SK-N-SH (cell line): ENCODE data around the gene CENPP. TPM values are rescaled to one million over a fixed set of nuclear protein-coding genes. Genes with fewer than 3 reads are reported as not detected.

Experiments
- CTCF ChIA-PET: fragments of 300-600, 350-600 bp; formaldehyde crosslinking; extraction: SDS; loops from one replicate; lab custom pipeline; 2021; lab: Yijun Ruan, JAX
- POLR2A ChIA-PET: fragments of 350-600 bp; sonication (Branson Sonifier 250); formaldehyde crosslinking; extraction: SDS; loops from one replicate; lab custom pipeline; 2020; ENCODE audit warnings: antibody characterized with exemption, inconsistent platforms; lab: Yijun Ruan, JAX
- DNase-seq: peaks from one replicate; pipeline ENCODE4 v3.0.0; 2012
- H2AFZ ChIP-seq: fragments of 200-600 bp; sonication (generic); 2 replicates; pipeline ENCODE4 v1.8.1; 2016; ENCODE audit warnings: antibody characterized with exemption, mild to moderate bottlenecking, low read depth
- H3F3A ChIP-seq: fragments of 200-600 bp; sonication (generic); replicated peaks from 2 replicates; pipeline ENCODE3; 2016; ENCODE audit warnings: antibody characterized with exemption, mild to moderate bottlenecking; ENCODE audit not compliant: insufficient read depth
- H3K27ac ChIP-seq, 2 experiments: fragments of 200-500 bp in 1 of 2; fragments of 200-600 bp in 1 of 2; sonication (Bioruptor generic) in 1 of 2; sonication (generic), shearing (Covaris generic) in 1 of 2; 2 replicates each; pipeline versions ENCODE4 v1.5.1 to v1.6.1; 2014 to 2016; ENCODE audit warnings: low read depth in 2 of 2, inconsistent platforms in 1 of 2, low read length in 1 of 2, mild to moderate bottlenecking in 1 of 2, mixed read lengths in 1 of 2
- H3K27me3 ChIP-seq: fragments of 200-600 bp; sonication (generic), shearing (Covaris generic); 2 replicates; pipeline ENCODE4 v1.6.1; 2016; ENCODE audit warnings: mixed run types; ENCODE audit not compliant: insufficient read depth
- H3K36me3 ChIP-seq, 2 experiments: fragments of 200-500 bp in 1 of 2; fragments of 200-600 bp in 1 of 2; sonication (Bioruptor generic) in 1 of 2; sonication (generic) in 1 of 2; replicated peaks in 1 of 2; 2 replicates each; pipeline versions ENCODE3 to v1.5.1; 2014 to 2016; ENCODE audit warnings: low read length in 1 of 2, mild to moderate bottlenecking in 1 of 2; ENCODE audit not compliant: insufficient read depth in 2 of 2, control insufficient read depth in 1 of 2
- H3K4me1 ChIP-seq, 2 experiments: fragments of 200-500 bp in 1 of 2; fragments of 200-600 bp in 1 of 2; sonication (Bioruptor generic) in 1 of 2; sonication (generic), shearing (Covaris generic) in 1 of 2; 2 replicates each; pipeline versions ENCODE4 v1.5.1 to v1.6.1; 2014 to 2016; ENCODE audit warnings: low read depth in 1 of 2, low read length in 1 of 2, mixed run types in 1 of 2; ENCODE audit not compliant: insufficient read depth in 2 of 2, control insufficient read depth in 1 of 2
- H3K4me2 ChIP-seq: fragments of 200-600 bp; sonication (generic), shearing (Covaris generic); 2 replicates; pipeline ENCODE4 v1.6.1; 2017; ENCODE audit warnings: mixed run types
- H3K4me3 ChIP-seq, 2 experiments: fragments of 200-500 bp in 1 of 2; fragments of 200-600 bp in 1 of 2; sonication (Bioruptor generic) in 1 of 2; sonication (generic), shearing (Covaris generic) in 1 of 2; 2 replicates each; pipeline versions ENCODE4 v1.5.1 to v1.8.1; 2014 to 2016; ENCODE audit warnings: low read depth in 2 of 2, inconsistent platforms in 1 of 2, low read length in 1 of 2, mild to moderate bottlenecking in 1 of 2, mixed read lengths in 1 of 2, moderate library complexity in 1 of 2
- H3K79me2 ChIP-seq: fragments of 200-600 bp; sonication (generic); 2 replicates; pipeline ENCODE4 v1.8.1; 2017; ENCODE audit warnings: mild to moderate bottlenecking; ENCODE audit not compliant: insufficient read depth
- H3K9ac ChIP-seq: fragments of 200-600 bp; sonication (generic); 2 replicates; pipeline ENCODE4 v1.6.1; 2017; ENCODE audit warnings: mixed run types
- H3K9me2 ChIP-seq: fragments of 200-600 bp; sonication (generic); 2 replicates; pipeline ENCODE4 v1.6.1; 2017; ENCODE audit warnings: mixed run types
- H3K9me3 ChIP-seq: fragments of 200-600 bp; sonication (generic); 2 replicates; pipeline ENCODE4 v1.6.1; 2017; ENCODE audit warnings: mixed run types, mild to moderate bottlenecking, moderate library complexity
- H4K20me1 ChIP-seq: fragments of 200-600 bp; sonication (generic); 2 replicates; pipeline ENCODE4 v1.6.1; 2017; ENCODE audit warnings: mild to moderate bottlenecking, mixed run types; ENCODE audit not compliant: insufficient read depth
- CHD2 ChIP-seq: fragments of 150-350 bp; IDR thresholded peaks from 2 replicates; pipeline ENCODE4 v1.6.1; 2018; ENCODE audit warnings: low read length; ENCODE audit not compliant: partially characterized antibody
- CTCF ChIP-seq: fragments of 200-600 bp; sonication (generic); IDR thresholded peaks from 2 replicates; pipeline ENCODE4 v1.6.1; 2017; ENCODE audit warnings: antibody characterized with exemption, mild to moderate bottlenecking, moderate library complexity
- EZH2phosphoT487 ChIP-seq: fragments of 200-600 bp; sonication (generic); IDR thresholded peaks from 2 replicates; pipeline ENCODE4 v1.6.1; 2017; ENCODE audit warnings: low read depth, mixed run types, mild to moderate bottlenecking, antibody characterized with exemption, moderate library complexity, borderline replicate concordance
- FOSL2 ChIP-seq: IDR thresholded peaks from 2 replicates; pipeline ENCODE4 v1.4.0; 2012; ENCODE audit warnings: low read depth, mild to moderate bottlenecking, moderate library complexity, borderline replicate concordance
- GATA2 ChIP-seq: sonication (generic); formaldehyde crosslinking; IDR thresholded peaks from 2 replicates; pipeline ENCODE4 v1.5.0; 2020; ENCODE audit warnings: mild to moderate bottlenecking, missing genetic modification reagents
- IRF3 ChIP-seq: fragments of 150-350 bp; IDR thresholded peaks from 2 replicates; pipeline ENCODE4 v1.6.1; 2016; ENCODE audit warnings: mild to moderate bottlenecking, low read depth, low read length
- JUND ChIP-seq: IDR thresholded peaks from 2 replicates; pipeline ENCODE4 v1.4.0; 2012
- MXI1 ChIP-seq: IDR thresholded peaks from 2 replicates; pipeline ENCODE4 v1.6.1; 2012; ENCODE audit warnings: mild to moderate bottlenecking, low read depth, low read length, improper control_type of control experiment
- POLR2AphosphoS5 ChIP-seq: IDR thresholded peaks from 2 replicates; pipeline ENCODE4 v1.6.1; 2012; ENCODE audit warnings: low read depth, low read length
- REST ChIP-seq: IDR thresholded peaks from 2 replicates; pipeline ENCODE4 v1.6.1; 2012; ENCODE audit warnings: mild to moderate bottlenecking, low read depth, low read length, moderate library complexity
- RFX5 ChIP-seq: IDR thresholded peaks from 2 replicates; pipeline ENCODE4 v1.6.1; 2012; ENCODE audit warnings: mild to moderate bottlenecking, improper control_type of control experiment, low read length
- RXRA ChIP-seq: IDR thresholded peaks from 2 replicates; pipeline ENCODE4 v1.4.0; 2012; ENCODE audit warnings: low read depth, mild to moderate bottlenecking, borderline replicate concordance
- polyA plus RNA-seq, 3 experiments: library from polyadenylated mRNA; depleted of rRNA; stranded (reverse); fragments of >200 nt; gene quantifications; 2 replicates each; pipeline ENCODE4 v1.2.3, GENCODE V29; 2012
- TF ChIP-seq, protein P1 (sequence below): IDR thresholded peaks from 2 replicates; pipeline ENCODE4 v1.4.0; 2012; ENCODE audit warnings: low read depth, borderline replicate concordance

The CENPP gene
- polyA plus RNA-seq, 1 of the 3 experiments (the other 2 are of a cell fraction) = 1.3 TPM

DNA sequence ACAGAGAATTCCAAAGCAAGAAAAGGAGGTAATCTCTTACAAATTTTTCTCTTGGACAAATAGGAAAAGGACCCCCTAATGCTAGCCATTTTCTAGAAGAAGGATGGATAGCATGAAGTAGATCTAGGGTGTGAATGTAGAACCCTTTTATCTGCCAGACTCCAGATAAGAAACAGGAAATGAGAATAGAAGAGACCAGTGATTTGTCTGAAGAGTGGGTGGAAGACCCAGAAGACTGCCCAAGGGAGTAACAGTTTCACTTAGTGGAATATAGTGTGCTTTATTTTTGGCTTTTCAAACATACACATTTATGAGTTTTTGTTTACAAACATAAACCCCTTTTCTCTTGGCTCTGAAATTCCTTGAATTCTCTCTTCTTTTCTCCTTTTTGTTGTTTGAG is 185.0 kb downstream of the CENPP start:
- Histone ChIP-seq H3K79me2 (no peaks in the 10 kb centered on the region), H3K27ac (no peak overlapping the region), H4K20me1 (no peaks in the 10 kb centered on the region), H3K4me3 (no peak overlapping the region), H3K9me2 (no peaks in the 10 kb centered on the region), H3K36me3 (no peaks in the 10 kb centered on the region), H3K9ac (no peak overlapping the region), H3K9me3 (no peaks in the 10 kb centered on the region), H3K4me1 (peaks cover 13% of the 10 kb centered on the region in 2 experiments; a peak in 2 of 4 replicates), H3K4me2 (no peak overlapping the region), H3F3A (peaks cover 15% of the 10 kb centered on the region), H3K27me3 (no peaks in the 10 kb centered on the region), H2AFZ (no peak overlapping the region)
- ChIA-PET CTCF (no interaction called here), POLR2A (no interaction called here)
- no peak for DNase-seq
- TF ChIP-seq, protein P1, sequence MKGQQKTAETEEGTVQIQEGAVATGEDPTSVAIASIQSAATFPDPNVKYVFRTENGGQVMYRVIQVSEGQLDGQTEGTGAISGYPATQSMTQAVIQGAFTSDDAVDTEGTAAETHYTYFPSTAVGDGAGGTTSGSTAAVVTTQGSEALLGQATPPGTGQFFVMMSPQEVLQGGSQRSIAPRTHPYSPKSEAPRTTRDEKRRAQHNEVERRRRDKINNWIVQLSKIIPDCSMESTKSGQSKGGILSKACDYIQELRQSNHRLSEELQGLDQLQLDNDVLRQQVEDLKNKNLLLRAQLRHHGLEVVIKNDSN = no peak
- TF ChIP-seq POLR2AphosphoS5 = no peak
- TF ChIP-seq RFX5 = no peak
- TF ChIP-seq RXRA = no peak
- no peak for TF ChIP-seq IRF3
- TF ChIP-seq REST = no peak
- TF ChIP-seq JUND = no peak
- no peak for TF ChIP-seq FOSL2
- TF ChIP-seq GATA2 (CRISPR knock-in tag) = no peak
- TF ChIP-seq CHD2 = no peak
- TF ChIP-seq EZH2phosphoT487 = no peak
- TF ChIP-seq CTCF = no peak
- TF ChIP-seq MXI1 = no peak
